A204.1 (cell line): ENCODE results near the gene PTPRN2.

Source experiments
- FAIRE-seq: peaks from 2 replicates; lab custom pipeline; 2012; peaks lifted over from hg19 to GRCh38; lab: Jason Lieb, UNC

PTPRN2 gene

GRCh38 chr7:158576050-158576762 lies 11.4 kb downstream of the PTPRN2 start:
- FAIRE-seq, result no peak

GRCh38 chr7:158574308-158575036 lies 13.2 kb downstream of the PTPRN2 start:
- peak; percentile 41 for FAIRE-seq

GRCh38 chr7:158573310-158573709 lies 14.3 kb downstream of the PTPRN2 start:
- no peak for FAIRE-seq

- no peak for FAIRE-seq
Observed at GRCh38 chr7:158572000-158572828, 15.4 kb downstream of the PTPRN2 start.

GRCh38 chr7:158570449-158571170 lies 17.0 kb downstream of the PTPRN2 start:
- FAIRE-seq, result no peak

- FAIRE-seq, result no peak
Observed at GRCh38 chr7:158569858-158570323, 17.7 kb downstream of the PTPRN2 start.

- no peak for FAIRE-seq
Observed at GRCh38 chr7:158568974-158569857, 18.4 kb downstream of the PTPRN2 start.

- no peak for FAIRE-seq
Observed at GRCh38 chr7:158567153-158567603, 20.4 kb downstream of the PTPRN2 start.

GRCh38 chr7:158564663-158565035 lies 23.0 kb downstream of the PTPRN2 start:
- no peak for FAIRE-seq

GRCh38 chr7:158563911-158564662 lies 23.5 kb downstream of the PTPRN2 start:
- no peak for FAIRE-seq

- FAIRE-seq, result no peak
Observed at GRCh38 chr7:158563051-158563450, 24.6 kb downstream of the PTPRN2 start.

- FAIRE-seq, result no peak
Observed at GRCh38 chr7:158562517-158562916, 25.1 kb downstream of the PTPRN2 start.

GRCh38 chr7:158561659-158562058 lies 26.0 kb downstream of the PTPRN2 start:
- no peak for FAIRE-seq

GRCh38 chr7:158560386-158560785 lies 27.2 kb downstream of the PTPRN2 start:
- no peak for FAIRE-seq

- no peak for FAIRE-seq
Observed at GRCh38 chr7:158559356-158559755, 28.3 kb downstream of the PTPRN2 start.

GRCh38 chr7:158558816-158559215 lies 28.8 kb downstream of the PTPRN2 start:
- no peak for FAIRE-seq

GRCh38 chr7:158557441-158557755 lies 30.2 kb downstream of the PTPRN2 start:
- no peak for FAIRE-seq

- FAIRE-seq, result no peak
Observed at GRCh38 chr7:158556721-158557440, 30.7 kb downstream of the PTPRN2 start.

- no peak for FAIRE-seq
Observed at GRCh38 chr7:158555034-158555520, 32.5 kb downstream of the PTPRN2 start.
